ENCODE data around the gene ADRA2B.

Gene ADRA2B

GRCh38 chr2:96083064-96083939 lies 33.1 kb downstream of the ADRA2B start:
- TF ChIP-seq, protein P1, sequence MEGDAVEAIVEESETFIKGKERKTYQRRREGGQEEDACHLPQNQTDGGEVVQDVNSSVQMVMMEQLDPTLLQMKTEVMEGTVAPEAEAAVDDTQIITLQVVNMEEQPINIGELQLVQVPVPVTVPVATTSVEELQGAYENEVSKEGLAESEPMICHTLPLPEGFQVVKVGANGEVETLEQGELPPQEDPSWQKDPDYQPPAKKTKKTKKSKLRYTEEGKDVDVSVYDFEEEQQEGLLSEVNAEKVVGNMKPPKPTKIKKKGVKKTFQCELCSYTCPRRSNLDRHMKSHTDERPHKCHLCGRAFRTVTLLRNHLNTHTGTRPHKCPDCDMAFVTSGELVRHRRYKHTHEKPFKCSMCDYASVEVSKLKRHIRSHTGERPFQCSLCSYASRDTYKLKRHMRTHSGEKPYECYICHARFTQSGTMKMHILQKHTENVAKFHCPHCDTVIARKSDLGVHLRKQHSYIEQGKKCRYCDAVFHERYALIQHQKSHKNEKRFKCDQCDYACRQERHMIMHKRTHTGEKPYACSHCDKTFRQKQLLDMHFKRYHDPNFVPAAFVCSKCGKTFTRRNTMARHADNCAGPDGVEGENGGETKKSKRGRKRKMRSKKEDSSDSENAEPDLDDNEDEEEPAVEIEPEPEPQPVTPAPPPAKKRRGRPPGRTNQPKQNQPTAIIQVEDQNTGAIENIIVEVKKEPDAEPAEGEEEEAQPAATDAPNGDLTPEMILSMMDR (IDR thresholded peaks at IDR 0.05; ENCODE audit: low read depth, low read length, missing control alignments): no peak
- no peak for DNase-seq (ENCODE audit: low read depth)
- no peak overlapping the region for H3K4me3 ChIP-seq (ENCODE audit: low read depth, low read length)

DNA sequence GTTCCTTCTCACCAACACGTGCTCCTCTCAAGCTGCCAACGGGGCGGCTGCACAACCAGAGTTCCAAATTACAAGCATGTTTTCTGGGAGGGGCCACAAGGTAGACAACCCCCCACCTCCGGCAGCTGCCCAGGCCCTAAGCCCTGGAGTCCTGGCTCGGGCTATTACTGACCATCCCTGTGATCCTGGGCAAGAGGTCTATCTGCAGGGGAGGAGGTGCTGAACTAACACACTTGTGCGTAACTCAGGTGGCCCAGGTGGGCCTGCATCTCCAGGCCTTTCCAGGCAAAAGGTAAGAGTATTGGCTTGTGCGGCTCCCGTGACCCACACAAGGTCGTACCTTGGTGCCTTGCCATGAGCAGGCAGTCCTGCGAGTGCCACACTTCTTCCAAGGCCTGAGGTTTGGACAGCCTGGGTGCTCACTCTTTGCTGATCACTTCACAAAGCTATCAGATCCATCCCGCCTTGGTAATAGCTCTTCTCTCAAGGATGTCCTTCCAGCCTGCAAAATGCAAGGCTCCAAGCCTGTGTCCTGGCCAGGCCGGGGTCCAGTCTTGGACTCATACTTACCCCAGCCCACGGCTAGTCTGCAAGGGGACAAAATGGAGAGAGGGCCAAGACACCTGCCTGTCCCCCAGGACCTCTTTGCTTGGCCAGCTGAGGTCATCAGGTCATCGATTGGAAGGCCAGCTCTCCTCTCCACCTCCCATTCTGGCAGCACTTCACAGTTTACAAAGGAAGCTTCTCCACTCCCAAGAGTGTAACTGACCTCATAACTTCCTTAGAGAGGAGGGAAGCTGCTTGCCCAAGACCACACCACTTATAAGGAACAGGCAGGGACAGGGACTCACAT lies 33.9 kb downstream of the ADRA2B start:
- DNase-seq (ENCODE audit: low read depth): no peak
- H3K4me3 ChIP-seq (ENCODE audit: low read depth, low read length): no peak overlapping the region
- TF ChIP-seq, protein P1 (IDR thresholded peaks at IDR 0.05; ENCODE audit: low read depth, low read length, missing control alignments): no peak

DNA sequence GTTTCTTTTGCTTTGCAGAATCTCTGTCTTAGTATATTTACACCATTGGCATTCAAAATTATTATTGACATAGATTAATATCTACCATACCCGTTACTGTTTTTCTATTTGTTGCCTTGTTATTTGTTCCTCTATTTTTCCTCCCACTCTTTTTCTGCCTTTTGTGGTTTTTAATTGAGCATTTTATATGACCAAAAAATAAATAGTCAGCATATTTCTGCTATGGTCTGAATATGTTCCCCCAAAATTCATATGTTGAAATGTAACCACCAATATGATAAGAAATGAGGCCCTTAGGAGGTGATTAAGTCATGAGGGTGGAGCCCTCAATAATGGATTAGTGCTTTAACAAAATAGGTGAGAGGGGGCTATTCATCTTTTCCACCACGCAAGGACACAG lies 35.3 kb downstream of the ADRA2B start:
- DNase-seq (ENCODE audit: low read depth): no peak
- no peak overlapping the region for H3K4me3 ChIP-seq (ENCODE audit: low read depth, low read length)
- TF ChIP-seq, protein P1 (IDR thresholded peaks at IDR 0.05; ENCODE audit: low read depth, low read length, missing control alignments): no peak

- DNase-seq (ENCODE audit: low read depth): no peak
- TF ChIP-seq, protein P1 (IDR thresholded peaks at IDR 0.05; ENCODE audit: low read depth, low read length, missing control alignments): no peak
Measured at GRCh38 chr2:96075199-96075771, 41.1 kb downstream of the ADRA2B start.

GRCh38 chr2:96074156-96074555 lies 42.2 kb downstream of the ADRA2B start:
- TF ChIP-seq, protein P1 (IDR thresholded peaks at IDR 0.05; ENCODE audit: low read depth, low read length, missing control alignments): no peak
- no peak overlapping the region for H3K4me3 ChIP-seq (ENCODE audit: low read depth, low read length)
- no peak for DNase-seq (ENCODE audit: low read depth)

More at GRCh38 chr2:96075199-96075771, 41.1 kb downstream of the ADRA2B start:
- no peak overlapping the region for H3K4me3 ChIP-seq (ENCODE audit: low read depth, low read length)

DNA sequence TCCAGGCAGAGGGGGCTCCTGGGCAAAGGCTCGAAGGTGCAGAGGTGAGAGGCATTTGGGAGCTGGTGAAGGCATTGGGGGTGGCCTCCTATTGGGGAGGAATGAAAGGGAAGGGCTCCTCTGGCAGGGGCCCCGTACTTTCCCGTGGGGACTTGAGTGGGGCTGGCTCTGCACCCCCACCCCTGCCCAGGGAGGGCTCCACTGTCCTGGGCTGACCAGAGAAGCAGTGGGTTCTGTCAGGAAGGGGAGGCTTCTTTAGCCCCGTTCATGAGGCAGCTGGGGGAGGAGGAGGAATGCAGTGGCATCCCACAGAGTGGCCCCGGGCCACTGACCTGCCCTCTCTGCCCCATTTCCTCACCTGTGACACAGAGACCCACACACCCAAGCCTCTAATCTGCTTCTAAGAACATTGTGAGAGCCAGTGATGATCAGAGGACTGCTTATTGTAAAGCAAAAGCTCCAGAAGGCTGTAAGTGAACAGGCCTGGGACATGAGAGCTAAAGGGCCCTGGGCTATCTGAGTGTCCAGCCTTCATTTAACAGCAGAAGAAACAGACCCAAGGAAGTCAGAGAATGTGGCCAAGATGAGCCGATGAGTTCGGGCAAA lies 43.1 kb downstream of the ADRA2B start:
- TF ChIP-seq, protein P1 (IDR thresholded peaks at IDR 0.05; ENCODE audit: low read depth, low read length, missing control alignments): no peak
- no peak for DNase-seq (ENCODE audit: low read depth)
- H3K4me3 ChIP-seq (ENCODE audit: low read depth, low read length): no peak overlapping the region

Data from GM12864 (cell line).